GM23338 (cell line): ENCODE data around the gene TLR9. TPM values are rescaled to one million over a fixed set of nuclear protein-coding genes. Genes with fewer than 3 reads are reported as not detected.

Experiments used
- CREB1 ChIP-seq: fragments of 250-450 bp; sonication (Bioruptor Pico); IDR thresholded peaks from 2 replicates; pipeline ENCODE4 v1.5.0; 2020; ENCODE audit warnings: low read depth, mild to moderate bottlenecking, moderate library complexity
- EZH2 ChIP-seq: fragments of 200-600 bp; sonication (generic); IDR thresholded peaks from one replicate; pipeline ENCODE4 v1.8.0; 2017; ENCODE audit warnings: antibody characterized with exemption, mild to moderate bottlenecking, low read depth; ENCODE audit not compliant: unreplicated experiment
- EZH2phosphoT487 ChIP-seq: fragments of 200-600 bp; sonication (generic); IDR thresholded peaks from one replicate; pipeline ENCODE4 v1.8.1; 2018; ENCODE audit warnings: antibody characterized with exemption; ENCODE audit not compliant: unreplicated experiment
- JUNB ChIP-seq: IDR thresholded peaks from one replicate; pipeline ENCODE4 v1.6.1; 2016; ENCODE audit warnings: antibody characterized with exemption; ENCODE audit not compliant: unreplicated experiment
- REST ChIP-seq: IDR thresholded peaks from one replicate; pipeline ENCODE4 v1.6.1; 2018; ENCODE audit warnings: antibody characterized with exemption; ENCODE audit not compliant: unreplicated experiment
- STAT1 ChIP-seq: IDR thresholded peaks from one replicate; pipeline ENCODE4 v1.6.1; 2016; ENCODE audit warnings: antibody characterized with exemption; ENCODE audit not compliant: unreplicated experiment
- ZNF114 ChIP-seq: fragments of 250-450 bp; sonication (Bioruptor Pico); IDR thresholded peaks from 2 replicates; pipeline ENCODE4 v1.5.0; 2020; ENCODE audit warnings: mild to moderate bottlenecking, moderate library complexity
- ZNF331 ChIP-seq: fragments of 250-450 bp; sonication (Bioruptor Pico); IDR thresholded peaks from 2 replicates; pipeline ENCODE4 v1.5.0; 2020; ENCODE audit warnings: low read depth, mild to moderate bottlenecking, moderate library complexity
- ZNF462 ChIP-seq: fragments of 250-450 bp; sonication (Bioruptor Pico); IDR thresholded peaks from 2 replicates; pipeline ENCODE4 v1.5.0; 2020; ENCODE audit warnings: mild to moderate bottlenecking, moderate library complexity
- polyA plus RNA-seq: library from polyadenylated mRNA; unstranded; fragments of >200 nt; fragmentation: Nextera tagmentation; extraction: Ambion mirVana; gene quantifications from 2 replicates; pipeline ENCODE4 v1.2.1, GENCODE V29; 2016
- total RNA-seq: library from RNA; depleted of rRNA; stranded (reverse); fragments of >200 nt; shearing (Covaris generic); gene quantifications from 2 replicates; pipeline ENCODE4 v1.2.3, GENCODE V29; 2014

Gene TLR9
- total and polyA plus RNA-seq, 2 experiments from 2014 or later = not detected

GRCh38 chr3:52256159-52256558 lies 30.7 kb upstream of the TLR9 start (continued):
- TF ChIP-seq ZNF462 = no peak
- TF ChIP-seq EZH2 = no peak
- TF ChIP-seq REST = no peak
- no peak for TF ChIP-seq ZNF114 (CRISPR knock-in tag)
- no peak for TF ChIP-seq STAT1
- no peak for TF ChIP-seq ZNF331 (CRISPR knock-in tag)
- no peak for TF ChIP-seq JUNB
- no peak for TF ChIP-seq CREB1 (CRISPR knock-in tag)
- no peak for TF ChIP-seq EZH2phosphoT487
